CD4-positive, alpha-beta T cell (primary cell): ENCODE measurements around the gene IZUMO1. TPM values are rescaled to one million over a fixed set of nuclear protein-coding genes. Genes with fewer than 3 reads are reported as not detected.
A peak's percentile ranks its signal among the peaks of the same experiment; 100 is the strongest.
"Not testable (repeated sequence)": the region's sequence is repeated elsewhere in the genome, so short reads cannot be mapped to it uniquely, and the experiment has no call there.

Source experiments
- ATAC-seq: fragments of 200-7000 bp; cut with Tn5 transposase; one replicate; pipeline ENCODE4 v1.10.0; 2022; ENCODE audit warnings: mild to moderate bottlenecking; ENCODE audit not compliant: poor library complexity
- CTCF ChIA-PET: fragments of 350-600 bp; sonication (Branson Sonifier 250); formaldehyde crosslinking; loops from one replicate; lab custom pipeline; 2021; ENCODE audit warnings: antibody characterized with exemption, inconsistent platforms; lab: Charles Lee
- POLR2A ChIA-PET: fragments of 350-600 bp; sonication (Branson Sonifier 250); formaldehyde crosslinking; loops from one replicate; lab custom pipeline; 2021; ENCODE audit warnings: antibody characterized with exemption, inconsistent platforms; lab: Charles Lee
- DNase-seq, 14 experiments: peaks; one replicate each; pipeline ENCODE4 v3.0.0-alpha.2; 2013 to 2020; ENCODE audit warnings: mixed read lengths in 2 of 14
- H3K27ac ChIP-seq, 2 donors: one replicate each; pipeline versions ENCODE4 v1.5.1 to v1.7.0; 2013; ENCODE audit warnings: low read length in 2 of 2, low read depth in 1 of 2, mild to moderate bottlenecking in 1 of 2
- H3K27me3 ChIP-seq, 2 experiments: 1 replicate in 1 of 2; 2 replicates in 1 of 2; pipeline versions ENCODE4 v1.6.1 to v1.7.0; 2013; ENCODE audit warnings: low read length in 2 of 2, control low read depth in 1 of 2, mild to moderate bottlenecking in 1 of 2, moderate library complexity in 1 of 2; ENCODE audit not compliant: insufficient read depth in 2 of 2, control insufficient read depth in 1 of 2
- H3K36me3 ChIP-seq: one replicate; pipeline ENCODE4 v1.6.1; 2013; ENCODE audit warnings: low read length, control low read depth; ENCODE audit not compliant: insufficient read depth
- H3K4me1 ChIP-seq: one replicate; pipeline ENCODE4 v1.6.1; 2013; ENCODE audit warnings: low read length, control low read depth; ENCODE audit not compliant: insufficient read depth
- H3K4me3 ChIP-seq: one replicate; pipeline ENCODE4 v1.5.1; 2013; ENCODE audit warnings: mild to moderate bottlenecking, low read length, moderate library complexity
- H3K9me3 ChIP-seq, 2 experiments: 1 replicate in 1 of 2; 2 replicates in 1 of 2; pipeline versions ENCODE4 v1.6.1 to v1.7.0; 2013; ENCODE audit warnings: low read length in 2 of 2, mild to moderate bottlenecking in 2 of 2, control low read depth in 1 of 2, moderate library complexity in 1 of 2; ENCODE audit not compliant: control insufficient read depth in 1 of 2, insufficient read depth in 1 of 2
- H3K27ac Mint-ChIP-seq: one replicate; pipeline ENCODE4 v1.8.0; 2020; ENCODE audit warnings: mixed read lengths
- H3K27me3 Mint-ChIP-seq: one replicate; pipeline ENCODE4 v1.8.0; 2021; ENCODE audit warnings: mixed read lengths
- H3K36me3 Mint-ChIP-seq: one replicate; pipeline ENCODE4 v1.8.0; 2021; ENCODE audit warnings: low read depth, mixed read lengths
- H3K4me1 Mint-ChIP-seq: one replicate; pipeline ENCODE4 v1.8.0; 2021; ENCODE audit warnings: low read depth, mixed read lengths
- H3K4me3 Mint-ChIP-seq: one replicate; pipeline ENCODE4 v1.8.0; 2020; ENCODE audit warnings: mild to moderate bottlenecking, mixed read lengths
- H3K9me3 Mint-ChIP-seq: one replicate; pipeline ENCODE4 v1.8.0; 2020; ENCODE audit warnings: mixed read lengths
- intact Hi-C, 2 experiments: fragments of 100-400 bp; cut with DNase I in 1 of 2; cut with micrococcal nuclease in 1 of 2; formaldehyde crosslinking; loops; one replicate each; pipeline versions ENCODE4 v1.15.1 to v1.9.0; 2023 to 2025; cut with DNase I, micrococcal nuclease
- total RNA-seq, 174 experiments: library from RNA in 2 of 174; stranded (reverse) in 2 of 174; gene quantifications; one replicate each; pipeline ENCODE4 v1.2.3 and lab custom pipeline; 2021 to 2026
- TF ChIP-seq, protein P1 (sequence below): fragments of 200-600 bp; IDR thresholded peaks from one replicate; pipeline ENCODE4 v1.8.0; 2022; ENCODE audit warnings: antibody characterized with exemption, mild to moderate bottlenecking

Gene IZUMO1
- total RNA-seq, 2 experiments from 2014 or later, result not detected

DNA sequence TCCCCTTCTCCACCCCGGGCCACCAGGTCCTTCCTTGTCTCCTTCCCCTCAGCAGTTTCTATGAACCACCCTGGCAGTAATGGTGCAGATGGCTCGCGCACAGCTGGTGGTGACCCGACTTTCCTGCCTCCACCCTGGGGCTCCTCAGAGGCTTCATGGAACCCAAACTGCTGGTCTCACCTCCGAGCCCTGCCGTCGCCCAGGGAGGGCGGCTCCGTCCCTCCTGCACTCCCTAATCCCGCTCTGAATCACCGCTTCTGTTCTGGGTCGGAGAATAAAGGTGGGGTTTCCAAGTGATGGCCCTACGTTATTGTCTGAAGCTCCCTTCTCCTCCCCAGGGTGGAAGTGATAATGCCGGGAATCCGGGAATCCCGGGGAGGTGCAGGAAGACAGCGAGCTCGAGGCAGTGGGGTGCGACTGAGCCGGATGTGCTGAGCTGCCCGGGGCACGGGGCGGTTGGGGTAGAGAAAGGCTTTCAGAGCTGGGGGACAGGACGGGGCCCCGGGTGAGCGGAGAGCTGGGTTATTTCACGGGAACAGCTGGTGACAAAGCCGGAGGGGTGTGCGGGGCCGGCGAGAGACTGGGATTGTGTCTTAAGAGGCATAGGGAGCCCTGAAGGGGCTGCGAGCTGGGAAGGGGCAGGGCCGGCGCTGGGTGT is 50.2 kb downstream of the IZUMO1 start:
- no peaks in the 10 kb centered on the region for H3K36me3 ChIP-seq
- peaks cover 12 to 18% of the 10 kb centered on the region in 2 experiments for H3K27me3 ChIP-seq
- Mint-ChIP-seq H3K27me3 (peaks cover 16% of the 10 kb centered on the region), H3K27ac (no peak overlapping the region), H3K9me3 (no peaks in the 10 kb centered on the region), H3K4me3 (peak overlapping the region; percentile 3), H3K36me3 (peaks cover 5% of the 10 kb centered on the region), H3K4me1 (peaks cover 9% of the 10 kb centered on the region)
- DNase-seq, result peak in 4 of 14 experiments; percentile 8 to 37 (median 26)
- peak; percentile 69 for ATAC-seq
- TF ChIP-seq, protein P1, sequence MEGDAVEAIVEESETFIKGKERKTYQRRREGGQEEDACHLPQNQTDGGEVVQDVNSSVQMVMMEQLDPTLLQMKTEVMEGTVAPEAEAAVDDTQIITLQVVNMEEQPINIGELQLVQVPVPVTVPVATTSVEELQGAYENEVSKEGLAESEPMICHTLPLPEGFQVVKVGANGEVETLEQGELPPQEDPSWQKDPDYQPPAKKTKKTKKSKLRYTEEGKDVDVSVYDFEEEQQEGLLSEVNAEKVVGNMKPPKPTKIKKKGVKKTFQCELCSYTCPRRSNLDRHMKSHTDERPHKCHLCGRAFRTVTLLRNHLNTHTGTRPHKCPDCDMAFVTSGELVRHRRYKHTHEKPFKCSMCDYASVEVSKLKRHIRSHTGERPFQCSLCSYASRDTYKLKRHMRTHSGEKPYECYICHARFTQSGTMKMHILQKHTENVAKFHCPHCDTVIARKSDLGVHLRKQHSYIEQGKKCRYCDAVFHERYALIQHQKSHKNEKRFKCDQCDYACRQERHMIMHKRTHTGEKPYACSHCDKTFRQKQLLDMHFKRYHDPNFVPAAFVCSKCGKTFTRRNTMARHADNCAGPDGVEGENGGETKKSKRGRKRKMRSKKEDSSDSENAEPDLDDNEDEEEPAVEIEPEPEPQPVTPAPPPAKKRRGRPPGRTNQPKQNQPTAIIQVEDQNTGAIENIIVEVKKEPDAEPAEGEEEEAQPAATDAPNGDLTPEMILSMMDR, result no peak
- H3K9me3 ChIP-seq, result no peaks in the 10 kb centered on the region
- H3K27ac ChIP-seq, result no peak overlapping the region
- H3K4me3 ChIP-seq, result peak overlapping the region; percentile 15
- H3K4me1 ChIP-seq, result peaks cover 10% of the 10 kb centered on the region
- ChIA-PET CTCF (no interaction called here), POLR2A (interaction anchor here (1.2 to 1.3 kb wide), 2 partner anchors 18 to 42 kb away, joined by 3 to 6 read pairs; no protein-coding TSS in a partner anchor)
- intact Hi-C loops, result no loop called here

DNA sequence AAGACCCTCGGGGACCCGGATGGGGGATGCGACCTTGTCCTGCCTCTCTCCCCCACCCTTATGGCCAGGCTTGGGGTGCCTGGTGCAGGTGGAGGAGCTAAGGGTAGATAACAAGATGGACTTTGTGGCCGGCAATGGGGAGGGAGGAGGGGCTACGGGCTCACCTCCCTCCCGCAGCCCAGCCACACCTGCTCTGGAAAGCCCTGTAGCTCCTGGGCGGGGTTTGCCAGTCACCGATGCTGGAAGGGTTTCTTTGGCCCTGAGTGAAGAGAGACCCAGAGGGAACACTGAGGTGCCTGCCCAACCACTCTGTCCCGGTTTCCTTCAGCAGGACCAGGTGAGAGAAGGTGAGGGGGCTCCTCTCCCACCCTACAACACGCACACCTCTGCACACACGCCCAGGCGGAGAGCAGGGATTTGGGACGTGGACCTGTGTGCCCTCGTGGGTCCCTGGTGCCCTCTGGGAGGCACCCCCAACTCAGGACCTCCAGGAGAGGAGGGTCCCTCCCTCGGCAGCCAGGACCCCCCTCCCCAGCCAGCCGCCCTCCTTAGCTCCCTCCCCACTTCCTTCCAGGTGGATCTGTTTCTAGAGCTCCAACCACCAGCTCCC is 50.9 kb downstream of the IZUMO1 start, which contains the start of gene FUT2:
TSS of gene FUT2 (plus strand) at position 229 of the 610 bp plus-strand sequence. CDS start 6,986 bp downstream, outside the sequence.
- TF ChIP-seq, protein P1, result no peak
- ATAC-seq (no peak), DNase-seq (no peak)
- peaks cover 4% of the 10 kb centered on the region for H3K36me3 Mint-ChIP-seq
- H3K27ac ChIP-seq, result no peak within 1 kb of the TSS
- H3K9me3 Mint-ChIP-seq, result no peaks in the 10 kb centered on the region
- peaks cover 12 to 18% of the 10 kb centered on the region in 2 experiments for H3K27me3 ChIP-seq
- intact Hi-C loops, result no loop called here
- H3K9me3 ChIP-seq, result no peaks in the 10 kb centered on the region
- peak within 1 kb of the TSS; percentile 15 for H3K4me3 ChIP-seq
- H3K4me1 ChIP-seq, result peaks cover 10% of the 10 kb centered on the region
- peaks cover 16% of the 10 kb centered on the region for H3K27me3 Mint-ChIP-seq
- H3K4me1 Mint-ChIP-seq, result peaks cover 9% of the 10 kb centered on the region
- no peaks in the 10 kb centered on the region for H3K36me3 ChIP-seq
- H3K4me3 Mint-ChIP-seq, result peak within 1 kb of the TSS; percentile 3
- no peak within 1 kb of the TSS for H3K27ac Mint-ChIP-seq
- CTCF ChIA-PET, result no interaction called here
- POLR2A ChIA-PET, result interaction anchor here (1.2 to 1.3 kb wide), 2 partner anchors 18 to 43 kb away, joined by 3 to 6 read pairs; no protein-coding TSS in a partner anchor

DNA sequence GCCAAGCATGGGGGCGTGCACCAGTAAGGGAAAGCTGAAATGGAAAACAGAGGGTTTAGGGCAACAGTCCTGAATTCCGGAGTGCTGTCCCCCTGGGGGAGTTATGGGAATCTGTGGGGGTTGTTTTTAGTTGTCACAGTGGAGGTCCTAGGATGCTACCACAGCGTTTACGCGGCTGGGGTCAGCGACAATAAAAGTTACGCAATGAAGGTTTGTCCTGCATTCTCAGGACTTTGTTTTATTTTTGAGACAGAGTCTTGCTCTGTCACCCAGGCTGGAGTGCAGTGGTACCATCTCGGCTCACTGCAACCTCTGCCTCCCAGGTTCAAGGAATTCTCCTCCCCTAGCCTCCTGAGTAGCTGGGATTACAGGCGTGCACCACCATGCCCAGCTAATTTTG is 53.1 kb downstream of the IZUMO1 start:
- DNase-seq, H3K36me3 Mint-ChIP-seq, POLR2A ChIA-PET, H3K36me3 ChIP-seq, intact Hi-C loops, H3K9me3 ChIP-seq, ATAC-seq, H3K27ac ChIP-seq, H3K4me3 Mint-ChIP-seq, H3K27ac Mint-ChIP-seq, H3K4me3 ChIP-seq, H3K9me3 Mint-ChIP-seq, H3K4me1 Mint-ChIP-seq: not testable (repeated sequence)
- H3K27me3 Mint-ChIP-seq, result peaks cover 11% of the 10 kb centered on the region
- H3K27me3 ChIP-seq, result peaks cover 10 to 18% of the 10 kb centered on the region in 2 experiments
- peaks cover 10% of the 10 kb centered on the region for H3K4me1 ChIP-seq
- CTCF ChIA-PET, result interaction anchor here (0.6 kb wide), 1 partner anchor 191 kb away, joined by 3 read pairs; no protein-coding TSS in a partner anchor

Other genes with a start within 250 kb of the IZUMO1 start
- 10 to 100 TPM; 15.6 to 18.9 TPM for gene LMTK3, start 235.1 kb downstream of the IZUMO1 start, total RNA-seq
- not detected for gene SULT2B1, start 194.7 kb downstream of the IZUMO1 start, total RNA-seq
- gene SPACA4, start 140.2 kb downstream of the IZUMO1 start, total RNA-seq, result not detected
- gene FAM83E, start 131.8 kb downstream of the IZUMO1 start, total RNA-seq, result 1 to 10 TPM; 1.6 to 2.6 TPM
- 1,000 to 10,000 TPM; 2,820 to 2,913 TPM for gene RPL18, start 127.7 kb downstream of the IZUMO1 start, total RNA-seq
- 10 to 100 TPM; 14.1 to 15.3 TPM for gene SPHK2, start 127.4 kb downstream of the IZUMO1 start, total RNA-seq
- 10 to 100 TPM; 48.3 to 55.6 TPM for gene DBP, start 109.5 kb downstream of the IZUMO1 start, total RNA-seq
- gene CA11, start 100.7 kb downstream of the IZUMO1 start, total RNA-seq, result 10 to 100 TPM; 11.0 to 12.4 TPM
- gene NTN5, start 73.9 kb downstream of the IZUMO1 start, total RNA-seq, result 1 to 10 TPM; 2.7 to 3.0 TPM
- gene FUT2, start 50.9 kb downstream of the IZUMO1 start, total RNA-seq, result not detected
- under 1 TPM; 0.47 to 0.50 TPM for gene MAMSTR, start 27.2 kb downstream of the IZUMO1 start, total RNA-seq
- gene RASIP1, start 6.3 kb downstream of the IZUMO1 start, total RNA-seq, result under 1 TPM; 0.55 to 0.56 TPM
- gene FUT1, start 5.7 kb upstream of the IZUMO1 start, total RNA-seq, result not detected
- gene FGF21, start 8.6 kb upstream of the IZUMO1 start, total RNA-seq, result not detected
- gene BCAT2, start 64.1 kb upstream of the IZUMO1 start, total RNA-seq, result 10 to 100 TPM; 10.5 to 11.0 TPM
- 1 to 10 TPM in 1 of 2 experiments, under 1 TPM in 1; 0.93 to 1.3 TPM for gene HSD17B14, start 89.6 kb upstream of the IZUMO1 start, total RNA-seq
- 1 to 10 TPM; 1.4 to 2.7 TPM for gene PLEKHA4, start 121.7 kb upstream of the IZUMO1 start, total RNA-seq
- gene PPP1R15A, start 125.5 kb upstream of the IZUMO1 start, total RNA-seq, result 100 to 1,000 TPM; 569 to 584 TPM
- gene TULP2, start 151.8 kb upstream of the IZUMO1 start, total RNA-seq, result not detected
- 10 to 100 TPM; 73.7 to 77.0 TPM for gene NUCB1, start 153.4 kb upstream of the IZUMO1 start, total RNA-seq
- 1 to 10 TPM; 1.1 to 1.8 TPM for gene DHDH, start 186.8 kb upstream of the IZUMO1 start, total RNA-seq
- 10 to 100 TPM; 52.9 to 60.4 TPM for gene BAX, start 208.0 kb upstream of the IZUMO1 start, total RNA-seq
- 100 to 1,000 TPM; 616 to 627 TPM for gene FTL, start 218.4 kb upstream of the IZUMO1 start, total RNA-seq
- 10 to 100 TPM; 13.2 to 14.1 TPM for gene GYS1, start 246.4 kb upstream of the IZUMO1 start, total RNA-seq
- gene RUVBL2, start 247.0 kb upstream of the IZUMO1 start, total RNA-seq, result 10 to 100 TPM; 10.7 to 12.3 TPM